ENCODE data around the gene CYREN.

CYREN gene

GRCh38 chr7:135166338-135166990, 4.0 kb downstream of the CYREN start:
- Mint-ChIP-seq H3K36me3 (ENCODE audit: low read depth) (peaks cover 80% of the 10 kb centered on the region), H3K27me3 (ENCODE audit: low read depth, poor library complexity) (peaks cover 4% of the 10 kb centered on the region), H3K27ac (peak overlapping the region; percentile 39), H3K4me3 (no peak overlapping the region), H3K4me1 (peaks cover 37% of the 10 kb centered on the region), H3K9me3 (peaks cover 22% of the 10 kb centered on the region)
- DNase-seq = no peak
- TF ChIP-seq CTCF (IDR thresholded peaks at IDR 0.05) = no peak

- peaks cover 86% of the 10 kb centered on the region for H3K36me3 Mint-ChIP-seq (ENCODE audit: low read depth)
- H3K9me3 Mint-ChIP-seq = peaks cover 28% of the 10 kb centered on the region
- no peak for TF ChIP-seq CTCF (IDR thresholded peaks at IDR 0.05)
- H3K4me1 Mint-ChIP-seq = peaks cover 33% of the 10 kb centered on the region
- peak overlapping the region; percentile 39 for H3K27ac Mint-ChIP-seq
- no peak overlapping the region for H3K4me3 Mint-ChIP-seq
- peaks cover 5% of the 10 kb centered on the region for H3K27me3 Mint-ChIP-seq (ENCODE audit: low read depth, poor library complexity)
- no peak for DNase-seq
Measured at GRCh38 chr7:135165862-135166261, 4.6 kb downstream of the CYREN start.

GRCh38 chr7:135164357-135165061, 6.0 kb downstream of the CYREN start:
- Mint-ChIP-seq H3K36me3 (ENCODE audit: low read depth) (peaks cover 97% of the 10 kb centered on the region), H3K27ac (peak overlapping the region; percentile 87), H3K4me3 (no peak overlapping the region), H3K27me3 (ENCODE audit: low read depth, poor library complexity) (peaks cover 6% of the 10 kb centered on the region), H3K9me3 (peaks cover 39% of the 10 kb centered on the region), H3K4me1 (peaks cover 35% of the 10 kb centered on the region)
- no peak for TF ChIP-seq CTCF (IDR thresholded peaks at IDR 0.05)
- DNase-seq = no peak

GRCh38 chr7:135162382-135163001, 8.0 kb downstream of the CYREN start:
- H3K27ac Mint-ChIP-seq = no peak overlapping the region
- H3K27me3 Mint-ChIP-seq (ENCODE audit: low read depth, poor library complexity) = peaks cover 4% of the 10 kb centered on the region
- peaks cover 19% of the 10 kb centered on the region for H3K4me1 Mint-ChIP-seq
- peaks cover 56% of the 10 kb centered on the region for H3K9me3 Mint-ChIP-seq
- no peak overlapping the region for H3K4me3 Mint-ChIP-seq
- no peak for DNase-seq
- TF ChIP-seq CTCF (IDR thresholded peaks at IDR 0.05) = no peak
- peaks cover 95% of the 10 kb centered on the region for H3K36me3 Mint-ChIP-seq (ENCODE audit: low read depth)

- Mint-ChIP-seq H3K36me3 (ENCODE audit: low read depth) (peaks cover 95% of the 10 kb centered on the region), H3K27ac (no peak overlapping the region), H3K4me1 (peaks cover 16% of the 10 kb centered on the region), H3K4me3 (no peak overlapping the region), H3K9me3 (peaks cover 65% of the 10 kb centered on the region), H3K27me3 (ENCODE audit: low read depth, poor library complexity) (peaks cover 9% of the 10 kb centered on the region)
- DNase-seq = no peak
- no peak for TF ChIP-seq CTCF (IDR thresholded peaks at IDR 0.05)
Measured at GRCh38 chr7:135161669-135162068, 8.8 kb downstream of the CYREN start.

All from nephron progenitor cell (in vitro differentiated cells).